Urinary bladder (tissue), 4 donors: Measurements from ENCODE around the gene DHRSX. TPM values are rescaled to one million over a fixed set of nuclear protein-coding genes. Genes with fewer than 3 reads are reported as not detected.

ENCODE experiments used
- DNase-seq: peaks from one replicate; pipeline ENCODE4 v3.0.0-alpha.2; 2015; ENCODE audit errors: extremely low spot score
- H3K27ac ChIP-seq: one replicate; pipeline ENCODE4 v1.5.1; 2013; ENCODE audit warnings: low read depth, mild to moderate bottlenecking, moderate library complexity
- H3K36me3 ChIP-seq: one replicate; pipeline ENCODE4 v1.6.1; 2013; ENCODE audit warnings: mild to moderate bottlenecking, moderate library complexity; ENCODE audit not compliant: insufficient read depth
- H3K4me1 ChIP-seq: one replicate; pipeline ENCODE4 v1.6.1; 2013; ENCODE audit warnings: mild to moderate bottlenecking, moderate library complexity; ENCODE audit not compliant: insufficient read depth
- H3K4me3 ChIP-seq: one replicate; pipeline ENCODE4 v1.5.1; 2013; ENCODE audit warnings: low read depth, low read length
- WGBS: extraction: QIAGEN DNeasy Blood & Tissue Kit; methylation state at CpG from one replicate; pipeline ENCODE4 v1.1.7; 2013; 5-methylcytosine and 5-hydroxymethylcytosine counted together
- polyA plus RNA-seq: library from polyadenylated mRNA; stranded (reverse); fragments of 200-250 nt; gene quantifications from one replicate; pipeline ENCODE4 v1.2.3, GENCODE V29; 2013
- total RNA-seq: library from RNA; depleted of rRNA; stranded (reverse); fragments of >200 nt; gene quantifications from one replicate; pipeline ENCODE4 v1.2.3, GENCODE V29; 2014
- donor health status: healthy with polysubstance abuse.
- donor health status: healthy.

DHRSX gene
- total and polyA plus RNA-seq, 2 donors: 17.3 to 19.9 TPM

DNA sequence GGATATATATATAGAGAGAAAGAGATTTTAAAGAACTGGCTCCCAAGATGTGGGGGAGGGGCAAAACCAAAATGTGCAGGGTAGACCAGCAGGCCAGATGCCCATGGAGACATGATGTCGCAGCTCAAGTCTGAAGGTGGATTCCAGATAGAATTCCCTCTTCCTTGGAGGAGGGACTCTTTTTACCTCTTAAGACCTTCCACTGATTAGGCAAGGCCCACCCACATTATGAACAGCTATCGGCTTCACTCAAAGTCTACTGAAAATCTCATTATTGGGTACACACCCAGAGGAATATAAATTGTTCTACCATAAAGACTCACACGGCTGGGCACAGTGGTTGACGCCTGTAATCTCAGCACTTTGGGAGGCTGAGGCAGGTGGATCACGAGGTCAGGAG, 59.3 kb downstream of the DHRSX start:
- WGBS: 98% methylated on average over 5 of the region's 5 CpGs

DNA sequence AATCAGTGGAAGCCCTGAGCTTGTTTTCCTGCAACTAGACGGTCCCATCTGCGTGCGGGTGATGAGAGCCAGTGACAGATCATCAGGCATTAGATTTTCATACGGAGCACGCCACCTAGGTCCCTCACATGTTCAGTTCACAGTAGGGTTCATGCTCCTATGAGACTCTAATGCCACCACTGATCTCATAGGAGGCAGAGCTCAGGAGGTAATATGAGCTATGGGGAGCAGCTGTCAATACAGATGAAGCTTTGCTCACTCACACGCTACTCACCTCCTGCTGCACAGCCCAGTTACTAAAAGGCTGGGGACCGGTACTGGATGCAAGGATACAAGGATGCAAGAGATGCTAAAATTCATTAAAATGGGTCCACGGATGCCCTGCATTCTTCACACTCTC, 61.2 kb downstream of the DHRSX start:
- Histone ChIP-seq H3K4me3 (no peak overlapping the region), H3K4me1 (no peaks in the 10 kb centered on the region), H3K36me3 (peaks cover 2% of the 10 kb centered on the region), H3K27ac (no peak overlapping the region)
- WGBS: 94% methylated on average over 8 of the region's 8 CpGs
- no peak for DNase-seq

More for the DNA sequence above, 59.3 kb downstream of the DHRSX start:
- no peak for DNase-seq
- H3K27ac ChIP-seq: no peak overlapping the region
- peaks cover 2% of the 10 kb centered on the region for H3K36me3 ChIP-seq
- H3K4me1 ChIP-seq: no peaks in the 10 kb centered on the region
- no peak overlapping the region for H3K4me3 ChIP-seq

DNA sequence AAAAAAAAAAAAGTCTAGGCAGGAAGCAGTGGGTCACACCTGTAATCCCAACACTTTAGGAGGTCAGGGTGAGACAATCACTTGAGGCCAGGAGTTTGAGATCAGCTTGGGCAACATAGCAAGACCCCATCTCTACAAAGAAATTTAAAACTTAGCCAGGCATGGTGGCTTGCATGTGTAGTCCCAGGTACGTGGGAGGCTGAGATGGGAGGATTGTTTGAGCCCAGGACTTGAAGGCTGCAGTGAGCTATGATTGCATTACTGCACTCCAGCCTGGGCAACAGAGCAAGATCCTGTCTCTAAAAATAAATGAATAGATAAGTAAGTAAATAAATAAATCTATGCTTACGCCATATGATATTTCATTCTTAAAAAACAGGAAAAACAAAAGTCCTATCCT, 65.3 kb downstream of the DHRSX start:
- Histone ChIP-seq H3K27ac (no peak overlapping the region), H3K36me3 (peaks cover 2% of the 10 kb centered on the region), H3K4me3 (no peak overlapping the region), H3K4me1 (no peaks in the 10 kb centered on the region)
- DNase-seq: no peak
- 97% methylated on average over 2 of the region's 2 CpGs for WGBS

DNA sequence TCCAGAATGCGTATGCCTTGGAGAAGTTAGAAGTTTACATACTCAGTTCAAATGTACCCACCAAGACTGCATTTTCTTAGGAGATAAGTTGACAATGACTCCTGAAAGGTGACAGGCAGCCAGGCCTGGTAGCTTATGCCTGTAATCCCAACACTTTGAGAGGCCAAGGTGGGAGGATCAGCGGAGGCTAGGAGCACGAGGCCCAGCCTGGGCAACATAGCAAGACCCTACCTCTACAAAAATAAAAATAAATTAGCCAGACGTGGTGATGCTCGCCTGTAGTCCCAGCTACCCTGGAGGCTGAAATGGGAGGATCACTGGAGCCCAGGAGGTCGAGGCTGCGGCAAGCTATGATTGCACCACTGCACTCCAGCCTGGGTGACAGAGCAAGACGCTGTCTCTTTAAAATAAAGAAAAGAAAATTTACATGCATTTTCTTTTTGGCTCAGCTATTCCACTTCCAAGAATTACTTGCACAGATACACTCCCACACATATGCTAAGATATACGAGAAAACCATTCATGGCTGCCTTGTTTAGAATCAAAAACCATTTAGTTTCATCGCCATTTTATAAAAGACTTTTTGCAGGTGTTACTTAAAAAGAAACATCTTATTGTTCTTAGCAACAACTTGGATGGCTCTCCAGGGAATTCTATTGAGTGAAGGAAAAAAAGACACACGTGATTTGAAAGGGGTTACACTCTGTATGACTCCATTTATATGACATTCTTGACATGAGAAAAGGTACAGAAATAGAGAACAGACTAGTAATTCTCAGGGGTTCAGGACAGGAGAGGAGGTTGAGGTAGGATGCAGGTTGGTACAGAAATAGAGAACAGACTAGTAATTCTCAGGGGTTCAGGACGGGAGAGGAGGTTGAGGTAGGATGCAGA, 66.3 kb downstream of the DHRSX start:
- no peak for DNase-seq
- no peak overlapping the region for H3K27ac ChIP-seq
- no peak overlapping the region for H3K4me3 ChIP-seq
- 85% methylated on average over 12 of the region's 12 CpGs for WGBS
- H3K4me1 ChIP-seq: no peaks in the 10 kb centered on the region
- peaks cover 2% of the 10 kb centered on the region for H3K36me3 ChIP-seq

DNA sequence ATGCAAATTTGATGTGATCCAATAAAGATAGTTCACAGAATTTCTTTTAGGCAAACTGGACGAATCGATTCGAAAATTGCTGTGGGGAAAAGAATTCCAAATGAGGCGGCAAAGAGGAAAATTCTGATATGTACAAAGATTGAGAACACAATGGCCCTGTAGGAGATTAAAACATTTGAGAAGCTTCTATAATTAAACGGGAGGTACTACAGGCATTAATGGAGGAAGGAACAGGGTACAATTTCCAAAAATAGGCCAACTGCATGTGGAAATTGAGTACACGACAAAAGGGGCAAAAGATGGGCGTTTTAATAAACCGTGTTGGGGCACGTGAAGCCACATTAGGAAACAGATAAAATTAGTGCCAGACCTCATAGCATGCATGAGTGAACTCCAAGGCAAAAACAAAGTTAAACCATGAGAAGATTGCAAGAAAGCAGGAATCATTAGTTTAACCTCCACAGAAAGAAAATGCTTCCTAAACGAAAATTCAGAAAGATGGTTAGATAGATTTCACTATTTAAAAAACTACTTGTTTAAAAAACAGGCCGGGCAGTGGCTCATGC, 68.4 kb downstream of the DHRSX start:
- Histone ChIP-seq H3K27ac (no peak overlapping the region), H3K36me3 (peaks cover 1% of the 10 kb centered on the region), H3K4me3 (no peak overlapping the region), H3K4me1 (no peaks in the 10 kb centered on the region)
- WGBS: 86% methylated on average over 11 of the region's 11 CpGs
- no peak for DNase-seq

DNA sequence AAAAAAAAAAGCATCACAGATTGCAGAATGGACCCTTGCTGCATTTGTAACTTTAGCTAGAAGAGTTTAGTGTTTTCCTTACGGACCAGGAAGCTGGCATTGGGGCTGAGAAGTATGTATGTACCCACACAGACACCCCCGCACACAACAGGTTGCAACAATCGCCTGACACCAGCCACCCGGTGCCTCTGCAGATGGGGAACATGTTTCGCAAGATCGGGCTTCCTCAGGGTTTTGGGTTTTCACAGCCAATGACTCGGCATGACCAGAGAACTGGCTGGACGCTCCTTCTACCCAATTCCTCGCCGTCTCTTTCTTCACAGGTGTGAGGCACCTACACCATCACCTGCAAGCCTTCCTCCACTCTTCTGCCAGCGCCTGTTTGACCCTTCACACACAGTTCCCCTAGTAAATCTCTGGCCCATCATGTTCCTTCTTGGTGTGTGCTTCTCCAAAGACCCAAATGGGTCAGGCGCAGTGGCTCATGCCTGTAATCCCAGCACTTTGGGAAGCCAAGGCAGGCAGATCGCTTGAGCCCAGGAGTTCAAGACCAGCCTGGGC, 70.4 kb downstream of the DHRSX start:
- Histone ChIP-seq H3K4me1 (no peaks in the 10 kb centered on the region), H3K4me3 (no peak overlapping the region), H3K36me3 (no peaks in the 10 kb centered on the region), H3K27ac (no peak overlapping the region)
- no peak for DNase-seq
- WGBS: 87% methylated on average over 13 of the region's 13 CpGs

DNA sequence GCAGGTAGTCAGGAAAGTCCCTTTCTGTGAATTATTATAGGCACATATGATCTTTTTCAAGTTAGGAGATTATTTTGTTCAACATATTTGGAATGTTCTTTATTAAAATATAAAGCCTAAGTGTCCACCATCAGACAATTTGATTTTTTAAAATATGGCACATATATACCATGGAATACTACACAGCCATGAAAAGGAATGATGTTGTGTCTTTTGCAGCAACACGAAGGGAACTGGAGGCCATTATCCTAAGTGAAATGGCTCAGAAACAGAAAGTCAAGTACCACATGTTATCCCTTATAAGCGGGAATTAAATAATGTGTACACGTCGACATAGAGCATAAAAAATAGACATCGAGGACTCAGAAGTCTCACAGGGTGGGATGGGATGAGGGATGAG, 73.0 kb downstream of the DHRSX start:
- Histone ChIP-seq H3K36me3 (peaks cover 1% of the 10 kb centered on the region), H3K4me3 (no peak overlapping the region), H3K4me1 (no peaks in the 10 kb centered on the region), H3K27ac (no peak overlapping the region)
- WGBS: over 99% methylated on average over 5 of the region's 5 CpGs
- DNase-seq: no peak

DNA sequence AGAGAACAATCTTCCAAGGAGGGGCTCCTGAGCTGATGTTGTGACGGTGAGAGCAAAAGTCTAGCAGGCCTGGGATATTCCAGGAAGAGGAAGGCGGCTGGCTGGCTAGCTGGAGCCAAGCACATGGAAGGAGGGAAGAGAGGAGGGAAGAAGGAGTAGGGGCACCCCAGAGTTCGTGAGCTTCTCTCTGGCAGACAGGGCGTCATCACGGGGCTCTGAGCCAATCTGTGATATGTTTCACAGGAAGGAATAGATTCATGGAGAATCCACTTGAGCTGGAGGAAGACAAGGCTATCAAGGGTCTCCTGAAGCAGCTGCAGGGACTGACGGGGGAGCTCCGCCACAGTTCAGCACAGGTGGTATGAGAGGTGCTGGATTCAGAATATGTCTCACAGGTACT, 73.6 kb downstream of the DHRSX start:
- H3K4me3 ChIP-seq: no peak overlapping the region
- no peaks in the 10 kb centered on the region for H3K4me1 ChIP-seq
- WGBS: 89% methylated on average over 7 of the region's 7 CpGs
- H3K27ac ChIP-seq: no peak overlapping the region
- peaks cover 1% of the 10 kb centered on the region for H3K36me3 ChIP-seq
- no peak for DNase-seq

DNA sequence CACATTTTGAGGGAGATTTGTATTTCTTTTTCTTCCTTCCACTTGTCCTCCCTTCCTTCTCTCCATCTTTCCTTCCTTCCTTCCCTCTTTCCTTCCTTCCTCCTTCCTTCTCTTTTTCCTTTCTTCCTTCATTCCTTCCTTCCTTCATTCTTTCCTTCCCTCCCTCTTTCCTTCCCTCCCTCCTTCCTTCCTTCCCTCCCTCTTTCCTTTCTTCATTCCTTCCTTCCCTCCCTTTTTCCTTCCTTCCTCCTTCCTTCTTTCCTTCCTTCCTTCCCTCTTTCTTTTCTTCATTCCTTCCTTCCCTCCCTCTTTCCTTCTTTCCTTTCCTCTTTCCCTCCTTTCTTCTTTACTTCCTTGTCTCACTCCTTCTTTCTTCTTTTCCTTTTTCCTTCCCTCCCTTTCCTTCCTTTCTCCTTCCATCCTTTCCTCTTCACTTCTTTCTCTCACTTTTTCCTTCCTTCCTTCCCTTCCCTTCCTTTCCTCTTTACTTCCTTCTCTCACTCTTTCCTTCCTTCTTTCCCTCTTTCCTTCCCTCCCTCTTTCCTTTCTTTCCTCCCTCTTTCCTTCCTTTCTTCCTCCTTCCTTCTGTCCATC, 74.4 kb downstream of the DHRSX start:
- H3K36me3 ChIP-seq: peaks cover 1% of the 10 kb centered on the region
- no peaks in the 10 kb centered on the region for H3K4me1 ChIP-seq
- H3K27ac ChIP-seq: no peak overlapping the region
- no peak overlapping the region for H3K4me3 ChIP-seq
- DNase-seq: no peak

DNA sequence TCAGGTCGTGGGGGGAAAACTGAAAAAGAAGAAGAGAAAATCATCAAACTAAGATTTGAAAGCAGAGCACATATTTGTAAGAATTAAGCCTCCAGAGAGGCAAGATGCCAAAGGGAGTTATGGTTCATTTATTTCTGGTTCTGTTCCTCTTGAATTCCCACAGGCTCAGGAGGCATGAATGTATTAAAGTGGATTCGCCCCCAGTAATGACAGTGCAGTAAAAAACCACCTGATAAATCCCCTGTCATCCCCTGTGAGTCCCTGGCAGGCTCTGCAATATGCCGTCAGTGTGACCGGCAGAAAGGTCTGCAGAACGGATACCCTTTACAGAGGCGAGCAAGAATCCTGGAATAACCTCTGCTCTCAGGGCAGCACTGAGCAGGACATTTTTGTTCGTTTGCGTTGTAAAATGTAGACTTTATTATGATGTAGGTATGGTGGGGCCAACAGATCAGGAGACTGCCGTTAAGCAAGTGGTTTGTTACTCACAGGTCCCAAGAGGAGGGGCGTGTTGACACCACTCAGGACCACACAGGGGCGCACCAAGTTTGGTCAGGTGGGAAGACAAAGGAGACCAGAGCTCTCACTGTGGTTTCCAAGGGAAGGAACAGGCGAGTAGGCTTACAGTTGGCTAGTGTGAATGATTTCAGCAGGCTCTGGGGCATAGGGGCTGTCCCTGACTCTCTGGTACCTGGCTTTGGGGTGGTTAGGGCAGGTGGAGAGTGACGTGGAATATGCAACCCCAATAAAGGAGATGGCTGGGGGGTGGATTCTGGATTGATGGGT, 75.3 kb downstream of the DHRSX start:
- DNase-seq: no peak
- Histone ChIP-seq H3K36me3 (peaks cover 1% of the 10 kb centered on the region), H3K27ac (no peak overlapping the region), H3K4me3 (no peak overlapping the region), H3K4me1 (no peaks in the 10 kb centered on the region)
- WGBS: 95% methylated on average over 13 of the region's 13 CpGs

DNA sequence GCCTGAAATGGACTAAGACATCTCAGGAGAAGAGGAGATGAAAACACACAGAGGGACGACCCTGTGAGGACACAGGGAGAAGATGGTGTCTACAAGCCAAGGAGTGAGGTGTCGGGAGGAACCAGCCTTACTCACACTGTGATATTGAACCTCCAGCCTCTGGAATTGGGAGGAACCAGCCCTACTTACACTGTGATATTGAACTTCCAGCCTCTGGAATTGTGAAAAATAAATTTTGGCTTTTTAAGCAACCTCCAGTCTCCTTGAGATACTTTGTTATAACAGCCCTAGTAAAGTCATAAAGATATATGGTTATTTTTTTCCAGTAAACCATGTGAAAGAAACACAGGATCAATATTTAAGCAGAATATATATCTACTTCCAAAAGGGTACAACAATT, 76.5 kb downstream of the DHRSX start:
- peaks cover 1% of the 10 kb centered on the region for H3K36me3 ChIP-seq
- no peaks in the 10 kb centered on the region for H3K4me1 ChIP-seq
- no peak overlapping the region for H3K4me3 ChIP-seq
- 91% methylated on average over 2 of the region's 2 CpGs for whole genome bisulfite sequencing
- H3K27ac ChIP-seq: no peak overlapping the region
- DNase-seq: no peak

DNA sequence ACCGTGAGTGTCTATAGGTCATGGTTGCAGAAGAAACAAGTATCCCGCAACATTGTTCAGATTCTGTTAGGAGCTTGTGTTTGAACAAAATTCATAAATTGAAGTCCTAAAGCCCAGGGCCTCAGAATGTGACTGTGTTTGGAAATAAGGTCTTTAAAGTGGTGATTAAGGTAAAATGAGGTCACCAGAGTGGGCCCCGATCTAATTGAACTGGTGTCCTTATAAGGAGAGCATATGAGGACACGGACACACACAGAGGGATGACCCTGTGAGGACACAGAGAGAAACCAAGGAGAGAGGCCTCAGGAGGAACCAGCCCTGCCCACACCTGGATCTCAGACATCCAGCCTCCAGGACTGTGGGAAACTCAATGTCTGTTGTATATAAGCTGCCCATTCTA, 76.9 kb downstream of the DHRSX start:
- Histone ChIP-seq H3K4me1 (no peaks in the 10 kb centered on the region), H3K4me3 (no peak overlapping the region), H3K27ac (no peak overlapping the region), H3K36me3 (peaks cover 1% of the 10 kb centered on the region)
- 94% methylated on average over 4 of the region's 4 CpGs for WGBS
- DNase-seq: no peak

DNA sequence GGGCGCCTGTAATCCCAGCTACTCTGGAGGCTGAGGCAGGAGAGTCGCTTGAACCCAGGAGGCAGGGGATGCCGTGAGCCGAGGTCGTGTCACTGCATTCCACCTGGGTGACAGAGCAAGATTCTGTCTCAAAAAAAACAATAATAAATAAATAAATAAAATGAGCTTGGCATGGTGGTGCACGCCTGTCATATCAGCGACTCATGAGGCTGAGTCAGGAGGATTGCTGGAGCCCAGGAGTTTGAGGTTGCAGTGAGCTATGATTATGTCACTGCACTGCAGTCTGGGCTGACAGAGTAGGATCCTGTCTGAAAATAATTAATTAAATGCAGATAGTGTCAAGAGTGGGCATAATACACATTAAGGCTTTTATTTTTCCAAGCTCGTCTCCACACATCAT, 77.5 kb downstream of the DHRSX start:
- H3K36me3 ChIP-seq: peaks cover 1% of the 10 kb centered on the region
- no peak for DNase-seq
- no peak overlapping the region for H3K4me3 ChIP-seq
- no peak overlapping the region for H3K27ac ChIP-seq
- WGBS: 90% methylated on average over 8 of the region's 8 CpGs
- H3K4me1 ChIP-seq: no peaks in the 10 kb centered on the region
